Hematopoietic multipotent progenitor cell treated with erythropoietin and hydrocortisone succinate and interleukin-3 and kit ligand, for 6 days (in vitro differentiated cells): ENCODE measurements around the gene UGT2B11.
"Not testable (repeated sequence)": the region's sequence is repeated elsewhere in the genome, so short reads cannot be mapped to it uniquely, and the experiment has no call there.

Experiments used
- DNase-seq: peaks from one replicate; pipeline ENCODE4 v3.0.0-alpha.2; 2015

Gene UGT2B11

DNA sequence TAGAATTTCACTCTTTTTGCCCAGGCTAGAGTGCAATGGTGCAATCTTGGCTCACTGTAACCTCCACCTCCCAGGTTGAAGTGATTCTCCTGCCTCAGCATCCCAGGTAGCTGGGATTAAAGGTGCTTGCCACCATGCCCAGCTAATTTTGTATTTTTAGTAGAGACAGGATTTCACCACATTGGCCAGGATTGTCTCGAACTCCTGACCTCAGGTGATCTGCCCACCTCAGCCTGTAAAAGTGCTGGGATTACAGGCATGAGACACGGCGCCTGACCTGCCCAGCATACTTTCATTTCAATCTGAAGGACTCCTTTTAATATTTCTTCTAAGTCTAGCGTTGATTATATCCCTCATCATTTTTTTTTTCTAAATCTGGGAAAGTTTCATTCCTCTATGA, 45.4 kb downstream of the UGT2B11 start:
- DNase-seq: not testable (repeated sequence)

DNA sequence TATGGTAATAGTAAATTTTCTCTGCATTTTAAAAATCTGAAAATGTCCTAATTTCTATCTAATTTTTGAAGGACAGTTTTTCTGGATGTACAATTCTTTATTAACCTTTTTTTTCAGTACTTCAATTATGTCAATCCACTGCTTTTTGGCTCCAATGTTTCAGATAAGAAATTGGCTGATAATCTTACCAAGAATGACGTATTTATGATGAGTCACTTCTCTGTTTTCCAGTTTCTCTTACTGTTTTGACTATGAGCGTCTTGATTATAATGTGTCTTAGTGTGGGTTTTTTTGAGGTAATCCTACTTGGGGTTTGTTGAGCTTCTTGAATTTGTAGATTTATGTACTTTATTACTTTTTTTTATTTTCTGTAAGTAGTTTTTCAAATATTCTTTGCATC, 47.2 kb downstream of the UGT2B11 start:
- DNase-seq: peak; percentile 36

DNA sequence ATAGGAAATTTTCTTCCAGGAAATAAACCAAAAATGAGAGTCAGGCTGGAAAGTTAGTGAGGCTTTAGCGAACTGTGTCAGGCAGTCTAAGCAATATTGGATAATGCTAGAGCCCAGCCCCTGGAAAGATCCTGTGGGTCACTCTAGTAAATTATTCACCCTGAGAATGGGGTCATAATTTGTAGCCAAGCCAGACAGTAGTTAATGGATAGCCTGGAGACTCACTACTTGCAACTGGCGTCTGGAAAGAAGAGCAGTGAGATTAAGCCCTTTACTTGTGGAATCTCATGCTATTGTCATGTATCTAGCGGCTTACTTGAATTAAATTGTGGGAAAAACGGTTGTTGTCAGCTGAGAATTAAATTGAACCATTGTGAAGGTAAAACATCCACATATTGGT, 48.2 kb downstream of the UGT2B11 start:
- not testable (repeated sequence) for DNase-seq

DNA sequence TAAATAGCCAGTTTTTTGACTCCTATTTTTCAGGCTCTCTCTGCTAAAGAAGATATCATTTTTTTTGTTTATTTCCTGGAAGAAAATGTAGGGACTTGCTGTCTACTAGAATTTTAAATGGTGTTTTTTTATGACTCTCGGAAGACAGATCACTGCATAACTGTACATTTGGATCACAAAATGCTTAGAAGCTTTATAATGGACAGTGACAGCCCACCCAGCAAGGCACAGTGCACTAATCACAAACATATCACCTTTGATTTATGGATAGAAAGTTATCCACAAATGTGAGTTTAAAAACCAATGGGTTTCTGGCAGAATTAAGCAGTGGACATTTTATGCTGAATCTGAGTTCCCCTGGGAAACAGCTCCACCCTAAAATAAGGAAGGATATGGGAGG, 48.8 kb downstream of the UGT2B11 start:
- DNase-seq: not testable (repeated sequence)

DNA sequence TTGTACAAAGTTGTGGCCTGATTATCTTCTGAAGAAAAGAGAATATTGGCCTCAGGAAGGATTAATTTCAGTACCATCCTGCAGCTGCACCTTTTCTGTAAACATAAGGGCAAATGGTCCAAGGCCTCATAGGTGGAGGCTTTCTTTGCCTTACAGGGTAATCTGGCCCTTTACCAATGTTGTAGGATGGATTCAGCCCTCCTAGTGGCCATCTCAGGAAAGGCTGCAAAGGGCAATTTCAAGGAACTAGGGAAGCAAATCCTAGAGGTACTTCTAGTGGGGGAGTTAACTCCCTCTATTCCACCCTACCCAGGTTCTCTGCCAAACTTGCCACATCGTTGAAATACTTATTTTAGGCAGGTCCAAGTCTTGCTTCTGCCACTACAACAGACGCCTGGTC, 57.6 kb downstream of the UGT2B11 start:
- peak; percentile 28 for DNase-seq

DNA sequence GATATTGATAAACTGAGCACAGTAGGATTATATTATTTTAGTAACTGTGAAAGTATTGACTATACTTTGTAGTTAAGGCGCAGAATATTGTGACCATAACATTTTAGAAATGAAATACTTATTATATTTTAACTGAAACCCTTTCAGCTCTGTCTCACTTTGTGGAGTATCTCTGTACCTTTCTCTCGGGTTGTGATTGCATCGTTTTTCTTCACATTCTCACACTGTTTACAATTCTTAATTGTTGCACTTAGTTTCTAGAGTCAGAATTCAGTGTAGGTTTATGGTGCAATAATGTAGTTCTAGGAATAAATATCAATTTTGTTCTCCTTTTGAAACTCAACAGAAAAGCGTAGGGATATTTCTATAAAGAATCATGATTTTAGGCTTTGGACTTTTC, 60.5 kb downstream of the UGT2B11 start:
- no peak for DNase-seq
